IMR-90 (cell line): ENCODE results near the gene GPATCH2L. TPM values are rescaled to one million over a fixed set of nuclear protein-coding genes. Genes with fewer than 3 reads are reported as not detected.

Experiments
- ATAC-seq: fragments of 200-7000 bp; cut with Tn5 transposase; 2 replicates; pipeline ENCODE4 v1.9.1; 2020; ENCODE audit warnings: low read depth, mild to moderate bottlenecking, moderate library complexity
- BruUV-seq: library from RNA; stranded (reverse); fragments of 400-500 nt; replicated peaks from 2 replicates; lab custom pipeline; 2021; lab: Mats Ljungman, UMichigan
- CTCF ChIA-PET: fragments of 300-600 bp; formaldehyde crosslinking; extraction: SDS; loops from one replicate; lab custom pipeline; 2021; ENCODE audit warnings: antibody characterized with exemption; lab: Yijun Ruan, JAX
- POLR2A ChIA-PET: fragments of 300-600 bp; sonication (Branson Sonifier 250); formaldehyde crosslinking; loops from one replicate; lab custom pipeline; 2022; ENCODE audit warnings: antibody characterized with exemption; ENCODE audit not compliant: unreplicated experiment; lab: Charles Lee
- DNase-seq: peaks from one replicate; pipeline ENCODE4 v3.0.0; 2013
- H2AFZ ChIP-seq: replicated peaks from 2 replicates; pipeline ENCODE3; 2013; ENCODE audit warnings: low read length, mild to moderate bottlenecking; ENCODE audit not compliant: poor library complexity
- H2AK5ac ChIP-seq: 2 replicates; pipeline ENCODE4 v1.6.1; 2013; ENCODE audit warnings: low read depth, low read length, inconsistent platforms
- H2AK9ac ChIP-seq: replicated peaks from 2 replicates; pipeline ENCODE3; 2013; ENCODE audit warnings: mild to moderate bottlenecking, low read depth, low read length, moderate library complexity; ENCODE audit not compliant: poor library complexity
- H2BK120ac ChIP-seq: 2 replicates; pipeline ENCODE4 v1.6.1; 2013; ENCODE audit warnings: low read depth, low read length, inconsistent platforms
- H2BK15ac ChIP-seq: 3 replicates; pipeline ENCODE4 v1.6.1; 2013; ENCODE audit warnings: low read depth, low read length, inconsistent platforms
- H2BK20ac ChIP-seq: 2 replicates; pipeline ENCODE4 v1.6.1; 2013; ENCODE audit warnings: low read depth, mild to moderate bottlenecking, inconsistent platforms, low read length, moderate library complexity
- H2BK5ac ChIP-seq: 2 replicates; pipeline ENCODE4 v1.6.1; 2013; ENCODE audit warnings: mild to moderate bottlenecking, low read depth, low read length, inconsistent platforms; ENCODE audit not compliant: poor library complexity, severe bottlenecking
- H3K14ac ChIP-seq: replicated peaks from 2 replicates; pipeline ENCODE4 v1.6.1; 2013; ENCODE audit warnings: low read depth, low read length, inconsistent platforms
- H3K18ac ChIP-seq: 2 replicates; pipeline ENCODE4 v1.6.1; 2013; ENCODE audit warnings: low read depth, low read length, control low read depth
- H3K23ac ChIP-seq: 2 replicates; pipeline ENCODE4 v1.6.1; 2013; ENCODE audit warnings: low read depth, low read length, inconsistent platforms
- H3K27ac ChIP-seq: 2 replicates; pipeline ENCODE4 v1.5.1; 2013; ENCODE audit warnings: mild to moderate bottlenecking, control low read depth, low read length; ENCODE audit not compliant: insufficient read depth
- H3K27me3 ChIP-seq: 2 replicates; pipeline ENCODE4 v1.6.1; 2013; ENCODE audit warnings: low read length; ENCODE audit not compliant: control insufficient read depth, insufficient read depth
- H3K36me3 ChIP-seq: 2 replicates; pipeline ENCODE4 v1.6.1; 2013; ENCODE audit warnings: low read length, mixed read lengths; ENCODE audit not compliant: control insufficient read depth, insufficient read depth
- H3K4ac ChIP-seq: 2 replicates; pipeline ENCODE4 v1.6.1; 2013; ENCODE audit warnings: low read depth, low read length, inconsistent platforms
- H3K4me1 ChIP-seq: 2 replicates; pipeline ENCODE4 v1.6.1; 2013; ENCODE audit warnings: low read length, mixed read lengths; ENCODE audit not compliant: control insufficient read depth, insufficient read depth
- H3K4me2 ChIP-seq: 2 replicates; pipeline ENCODE4 v1.6.1; 2013; ENCODE audit warnings: low read depth, mild to moderate bottlenecking, control low read depth, low read length, moderate library complexity
- H3K4me3 ChIP-seq: 2 replicates; pipeline ENCODE4 v1.5.1; 2013; ENCODE audit warnings: low read depth, mild to moderate bottlenecking, control low read depth, low read length, moderate library complexity; ENCODE audit not compliant: insufficient read depth
- H3K56ac ChIP-seq: 2 replicates; pipeline ENCODE4 v1.6.1; 2013; ENCODE audit warnings: low read length, inconsistent platforms; ENCODE audit not compliant: insufficient read depth; ENCODE audit errors: extremely low read depth
- H3K79me1 ChIP-seq, 2 experiments: 2 replicates each; pipeline ENCODE4 v1.6.1; 2013; ENCODE audit warnings: low read length in 2 of 2, inconsistent platforms in 1 of 2, low read depth in 1 of 2
- H3K9ac ChIP-seq: 2 replicates; pipeline ENCODE4 v1.6.1; 2013; ENCODE audit warnings: low read depth, low read length, control low read depth
- H3K9me1 ChIP-seq: 2 replicates; pipeline ENCODE4 v1.6.1; 2013; ENCODE audit warnings: low read length, inconsistent platforms; ENCODE audit not compliant: insufficient read depth
- H3K9me3 ChIP-seq: 2 replicates; pipeline ENCODE4 v1.6.1; 2013; ENCODE audit warnings: low read length; ENCODE audit not compliant: control insufficient read depth, insufficient read depth
- H4K20me1 ChIP-seq: 2 replicates; pipeline ENCODE4 v1.6.1; 2013; ENCODE audit warnings: low read length, inconsistent platforms; ENCODE audit not compliant: insufficient read depth
- H4K5ac ChIP-seq: 2 replicates; pipeline ENCODE4 v1.6.1; 2013; ENCODE audit warnings: mild to moderate bottlenecking, low read depth, low read length, control low read depth
- H4K8ac ChIP-seq, 2 experiments: 2 replicates each; pipeline ENCODE4 v1.6.1; 2013; ENCODE audit warnings: low read depth in 2 of 2, low read length in 2 of 2, control low read depth in 1 of 2, inconsistent platforms in 1 of 2
- H4K91ac ChIP-seq: 2 replicates; pipeline ENCODE4 v1.6.1; 2013; ENCODE audit warnings: low read depth, low read length, inconsistent platforms; ENCODE audit not compliant: insufficient read depth
- BHLHE40 ChIP-seq: fragments of 150-350 bp; IDR thresholded peaks from 2 replicates; pipeline ENCODE4 v1.6.1; 2016; ENCODE audit warnings: mild to moderate bottlenecking, low read depth, low read length
- CEBPB ChIP-seq: IDR thresholded peaks from 2 replicates; pipeline ENCODE4 v1.6.1; 2012; ENCODE audit warnings: low read depth, low read length, improper control_type of control experiment
- FOS ChIP-seq: fragments of 150-350 bp; IDR thresholded peaks from 2 replicates; pipeline ENCODE4 v1.6.1; 2016; ENCODE audit warnings: low read depth, low read length
- NFE2L2 ChIP-seq: fragments of 150-350 bp; IDR thresholded peaks from 2 replicates; pipeline ENCODE4 v1.6.1; 2016; ENCODE audit warnings: low read depth, mild to moderate bottlenecking, low read length
- POLR2A ChIP-seq: IDR thresholded peaks from 2 replicates; pipeline ENCODE4 v1.6.1; 2012; ENCODE audit warnings: mild to moderate bottlenecking, low read depth, low read length
- SMC3 ChIP-seq: fragments of 150-350 bp; IDR thresholded peaks from 2 replicates; pipeline ENCODE4 v1.6.1; 2016; ENCODE audit warnings: low read depth, mild to moderate bottlenecking, antibody characterized with exemption, low read length, moderate library complexity
- WGBS, 2 experiments: methylation state at CpG; one replicate each; pipeline versions ENCODE4 v1.1.5 to v1.1.7; 2013; ENCODE audit warnings: missing lambda C conversion rate in 2 of 2; ENCODE audit not compliant: insufficient read length in 1 of 2; ENCODE audit errors: extremely low coverage in 2 of 2; 5-methylcytosine and 5-hydroxymethylcytosine counted together
- dilution Hi-C: fragments of 300-500 bp; cut with HindIII; formaldehyde crosslinking; loops from one replicate; pipeline ENCODE4 v1.14.3; 2018; ENCODE audit warnings: low sequenced_read_pairs; ENCODE audit not compliant: unreplicated experiment
- in situ Hi-C: fragments of 300-500 bp; cut with MboI; formaldehyde crosslinking; loops from 3 replicates; pipeline ENCODE4 v1.14.3; 2019; ENCODE audit warnings: low sequenced_read_pairs, inconsistent platforms, mixed read lengths
- intact Hi-C: fragments of 100-400 bp; cut with micrococcal nuclease; formaldehyde crosslinking; loops from 2 replicates; pipeline ENCODE4 v1.10.0; 2022
- polyA plus RNA-seq, 3 experiments: library from polyadenylated mRNA; depleted of rRNA; stranded (reverse); fragments of >200 nt; gene quantifications; 2 replicates each; pipeline ENCODE4 v1.2.3, GENCODE V29; 2012; ENCODE audit warnings: low replicate concordance in 1 of 3
- total RNA-seq: library from RNA; depleted of rRNA; stranded (reverse); fragments of >200 nt; gene quantifications from 2 replicates; pipeline ENCODE4 v1.2.3, GENCODE V29; 2012

GPATCH2L gene
- total and polyA plus RNA-seq, 2 of the 4 experiments (the other 2 are of a cell fraction), result 15.6 to 51.4 TPM

DNA sequence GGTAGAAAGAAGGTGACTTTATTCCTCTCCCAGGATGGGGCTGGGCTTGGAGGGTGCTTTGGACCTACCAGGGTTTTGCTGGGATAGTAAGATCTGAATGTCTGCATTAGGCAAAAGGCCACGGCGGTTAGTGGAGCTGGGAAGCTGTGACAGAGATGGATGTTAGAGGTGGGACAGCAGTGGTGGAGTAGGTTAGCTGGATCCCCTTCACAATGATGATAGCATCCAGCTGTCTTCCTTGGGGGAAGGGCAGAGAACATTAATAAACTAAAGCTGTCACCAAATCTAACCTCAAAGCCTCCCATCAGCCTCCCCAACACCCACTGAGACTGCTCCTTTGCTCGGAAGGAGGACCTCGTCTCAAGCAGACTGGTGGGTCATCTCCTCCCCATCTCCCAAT, 104.8 kb downstream of the GPATCH2L start:
- H2BK120ac ChIP-seq, result no peak overlapping the region
- ATAC-seq, result no peak
- dilution Hi-C loops (no loop called here), in situ Hi-C loops (no loop called here), intact Hi-C loops (no loop called here)
- no peak overlapping the region for H3K9ac ChIP-seq
- no peaks in the 10 kb centered on the region for H3K27me3 ChIP-seq
- no peak overlapping the region for H3K18ac ChIP-seq
- no TSS peak for BruUV-seq
- no peak overlapping the region for H2AK5ac ChIP-seq
- no peaks in the 10 kb centered on the region for H3K79me1 ChIP-seq
- H3K14ac ChIP-seq, result no peak overlapping the region
- no peak for DNase-seq
- no peak overlapping the region for H3K4ac ChIP-seq
- no peak overlapping the region for H2AFZ ChIP-seq
- no peak overlapping the region for H3K27ac ChIP-seq
- WGBS, 2 experiments, result 29% methylated on average over 2 of the region's 4 CpGs; no CpG with 5 or more reads in 1 of the 2 experiments
- H3K4me3 ChIP-seq, result no peak overlapping the region
- no peak overlapping the region for H3K23ac ChIP-seq
- ChIA-PET POLR2A (no interaction called here), CTCF (no interaction called here)
- no peak overlapping the region for H4K5ac ChIP-seq
- H3K9me1 ChIP-seq, result no peaks in the 10 kb centered on the region
- no peaks in the 10 kb centered on the region for H3K4me1 ChIP-seq
- H2BK5ac ChIP-seq, result no peak overlapping the region
- no peak overlapping the region for H4K91ac ChIP-seq
- H3K4me2 ChIP-seq, result no peak overlapping the region
- H3K9me3 ChIP-seq, result no peaks in the 10 kb centered on the region
- no peak overlapping the region for H4K8ac ChIP-seq
- H2AK9ac ChIP-seq, result no peak overlapping the region
- H3K36me3 ChIP-seq, result no peaks in the 10 kb centered on the region
- TF ChIP-seq BHLHE40 (no peak), SMC3 (no peak), NFE2L2 (no peak), FOS (no peak), POLR2A (no peak), CEBPB (no peak)
- H3K56ac ChIP-seq, result no peak overlapping the region
- no peak overlapping the region for H2BK20ac ChIP-seq
- no peaks in the 10 kb centered on the region for H4K20me1 ChIP-seq
- H2BK15ac ChIP-seq, result no peak overlapping the region
